ENCODE measurements around the gene CALCR.

DNA sequence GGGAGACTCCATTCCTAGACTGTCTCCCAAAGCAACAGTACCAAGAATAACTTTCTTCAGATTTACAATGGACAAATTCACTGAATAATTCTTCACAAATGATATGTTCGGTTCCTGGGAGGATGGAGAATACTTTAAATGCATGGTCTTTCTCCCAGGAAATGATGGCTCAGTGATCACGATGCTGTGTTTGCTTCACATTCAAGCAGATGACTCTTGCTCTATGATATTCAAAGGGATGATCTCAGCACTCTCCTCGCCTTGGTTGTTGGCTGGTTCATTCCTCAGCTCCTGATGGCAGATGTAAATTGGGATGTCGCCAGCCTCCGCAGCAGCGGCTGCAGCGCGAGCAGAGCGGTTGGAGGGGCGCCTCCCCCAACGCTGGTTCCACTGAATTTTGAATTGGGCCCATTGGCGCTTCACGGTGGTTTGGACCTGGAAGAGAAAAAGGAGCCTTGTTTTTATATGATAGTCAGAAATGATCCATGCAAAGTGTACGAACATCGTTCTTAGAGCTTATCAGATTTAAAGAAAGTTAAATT lies 148.3 kb downstream of the CALCR start:
- TF ChIP-seq TAF1 (IDR thresholded peaks at IDR 0.05; ENCODE audit: low read depth, low read length) (no peak), POLR2A (IDR thresholded peaks at IDR 0.05; ENCODE audit: low read depth, low read length) (no peak), POLR2AphosphoS5 (IDR thresholded peaks at IDR 0.05; ENCODE audit: low read depth, low read length) (no peak)

Data from GM12891 (cell line).